ENCODE measurements around the gene GRK6.

- no peak for TF ChIP-seq CTCF (IDR thresholded peaks at IDR 0.05)
- TF ChIP-seq EP300 (IDR thresholded peaks at IDR 0.05), result no peak
- TF ChIP-seq POLR2AphosphoS5 (IDR thresholded peaks at IDR 0.05), result no peak
- no peak for TF ChIP-seq POLR2A (IDR thresholded peaks at IDR 0.05)
Observed at GRCh38 chr5:177383181-177383580, 43.3 kb upstream of the GRK6 start.
